H1 (cell line): ENCODE results near the gene FRS2. TPM values are rescaled to one million over a fixed set of nuclear protein-coding genes. Genes with fewer than 3 reads are reported as not detected.

Experiments
- CTCF ChIA-PET: fragments of 300-600 bp; sonication (Branson Sonifier 250); formaldehyde crosslinking; loops from one replicate; lab custom pipeline; 2021; ENCODE audit not compliant: partially characterized antibody; lab: Charles Lee
- POLR2A ChIA-PET: fragments of 300-600 bp; sonication (Branson Sonifier 250); formaldehyde crosslinking; loops from one replicate; lab custom pipeline; 2021; ENCODE audit warnings: inconsistent platforms; ENCODE audit not compliant: partially characterized antibody; lab: Charles Lee
- DNase-seq, 2 experiments: peaks; one replicate each; pipeline versions ENCODE4 v3.0.0 to v3.0.0-alpha.2; 2010 to 2022; ENCODE audit warnings: low spot score in 2 of 2, low read depth in 1 of 2, mixed read lengths in 1 of 2
- FAIRE-seq: peaks from 2 replicates; lab custom pipeline; 2011; peaks lifted over from hg19 to GRCh38; lab: Jason Lieb, UNC
- H2AFZ ChIP-seq: 2 replicates; pipeline ENCODE4 v1.8.1; 2012; ENCODE audit warnings: low read length, inconsistent platforms
- H2AK5ac ChIP-seq: 2 replicates; pipeline ENCODE4 v1.6.1; 2013; ENCODE audit warnings: low read depth, low read length
- H2BK120ac ChIP-seq: replicated peaks from 2 replicates; pipeline ENCODE3; 2013; ENCODE audit warnings: low read depth, low read length, inconsistent platforms
- H2BK12ac ChIP-seq: 2 replicates; pipeline ENCODE4 v1.6.1; 2013; ENCODE audit warnings: low read depth, low read length
- H2BK15ac ChIP-seq: 2 replicates; pipeline ENCODE4 v1.6.1; 2013; ENCODE audit warnings: low read length
- H2BK20ac ChIP-seq: 2 replicates; pipeline ENCODE4 v1.6.1; 2013; ENCODE audit warnings: low read length
- H2BK5ac ChIP-seq: 2 replicates; pipeline ENCODE4 v1.6.1; 2013; ENCODE audit warnings: low read depth, low read length
- H3K14ac ChIP-seq: 2 replicates; pipeline ENCODE4 v1.6.1; 2013; ENCODE audit warnings: inconsistent platforms; ENCODE audit not compliant: insufficient read length
- H3K18ac ChIP-seq: 2 replicates; pipeline ENCODE4 v1.6.1; 2013; ENCODE audit warnings: low read length; ENCODE audit errors: extremely low read depth
- H3K23ac ChIP-seq: 2 replicates; pipeline ENCODE4 v1.6.1; 2013; ENCODE audit warnings: inconsistent platforms; ENCODE audit not compliant: insufficient read length
- H3K23me2 ChIP-seq: 2 replicates; pipeline ENCODE4 v1.6.1; 2013; ENCODE audit warnings: low read depth, low read length
- H3K27ac ChIP-seq: 2 replicates; pipeline ENCODE4 v1.6.1; 2011; ENCODE audit warnings: low read depth, low read length, inconsistent platforms
- H3K27me3 ChIP-seq, 4 experiments: replicated peaks in 1 of 4; 1 replicate in 1 of 4; 2 replicates in 3 of 4; pipeline versions ENCODE4 v1.6.1 to v1.8.1; 2011 to 2013; ENCODE audit warnings: low read length in 3 of 4, mild to moderate bottlenecking in 3 of 4, inconsistent platforms in 2 of 4, mixed read lengths in 2 of 4, moderate library complexity in 1 of 4; ENCODE audit not compliant: control insufficient read depth in 3 of 4, insufficient read depth in 3 of 4; ENCODE audit errors: extremely low read depth in 1 of 4
- H3K36me3 ChIP-seq, 4 experiments: 2 replicates each; pipeline versions ENCODE4 v1.6.1 to v1.8.1; 2011 to 2013; ENCODE audit warnings: mild to moderate bottlenecking in 4 of 4, low read length in 3 of 4, moderate library complexity in 2 of 4, control low read depth in 1 of 4, inconsistent platforms in 1 of 4; ENCODE audit not compliant: insufficient read depth in 4 of 4, control insufficient read depth in 2 of 4
- H3K4ac ChIP-seq: replicated peaks from 2 replicates; pipeline ENCODE3; 2013; ENCODE audit warnings: low read length, low read depth, mixed read lengths, inconsistent platforms; ENCODE audit not compliant: insufficient read length
- H3K4me1 ChIP-seq, 4 experiments: replicated peaks in 1 of 4; 1 replicate in 1 of 4; 2 replicates in 3 of 4; pipeline versions ENCODE4 v1.6.1 to v1.8.1; 2011 to 2013; ENCODE audit warnings: low read length in 3 of 4, inconsistent platforms in 2 of 4, mixed read lengths in 1 of 4; ENCODE audit not compliant: insufficient read depth in 4 of 4, control insufficient read depth in 3 of 4
- H3K4me2 ChIP-seq, 2 experiments: 2 replicates each; pipeline versions ENCODE4 v1.6.1 to v1.8.1; 2011 to 2013; ENCODE audit warnings: low read depth in 2 of 2, low read length in 2 of 2, control low read depth in 1 of 2, inconsistent platforms in 1 of 2, mild to moderate bottlenecking in 1 of 2; ENCODE audit not compliant: insufficient read depth in 1 of 2
- H3K4me3 ChIP-seq, 4 experiments: fragments of 200-600, 300-600 bp in 1 of 4; sonication (generic), shearing (Covaris generic), sonication (Bioruptor Twin) in 1 of 4; 2 replicates each; pipeline versions ENCODE4 v1.5.1 to v1.8.1; 2011 to 2016; ENCODE audit warnings: low read length in 4 of 4, low read depth in 3 of 4, control low read depth in 2 of 4, inconsistent platforms in 2 of 4, mild to moderate bottlenecking in 2 of 4, mixed read lengths in 1 of 4, moderate library complexity in 1 of 4; ENCODE audit not compliant: insufficient read depth in 2 of 4; ENCODE audit errors: extremely low read depth in 1 of 4
- H3K56ac ChIP-seq: replicated peaks from 2 replicates; pipeline ENCODE3; 2013; ENCODE audit warnings: low read depth, mild to moderate bottlenecking, mixed read lengths, low read length, inconsistent platforms; ENCODE audit not compliant: insufficient read length
- H3K79me1 ChIP-seq: 2 replicates; pipeline ENCODE4 v1.6.1; 2013; ENCODE audit warnings: low read depth, low read length, control low read depth
- H3K79me2 ChIP-seq, 2 experiments: 2 replicates each; pipeline versions ENCODE4 v1.6.1 to v1.8.1; 2012 to 2013; ENCODE audit warnings: low read length in 2 of 2, mild to moderate bottlenecking in 2 of 2, inconsistent platforms in 1 of 2; ENCODE audit not compliant: insufficient read depth in 2 of 2, control insufficient read depth in 1 of 2
- H3K9ac ChIP-seq, 4 experiments: replicated peaks in 1 of 4; 1 replicate in 1 of 4; 2 replicates in 3 of 4; pipeline versions ENCODE4 v1.6.1 to v1.8.1; 2011 to 2013; ENCODE audit warnings: low read depth in 3 of 4, low read length in 3 of 4, control low read depth in 2 of 4, mild to moderate bottlenecking in 2 of 4, moderate library complexity in 2 of 4, inconsistent platforms in 1 of 4; ENCODE audit errors: extremely low read depth in 1 of 4
- H3K9me3 ChIP-seq, 2 experiments: 2 replicates each; pipeline versions ENCODE4 v1.6.1 to v1.8.1; 2012 to 2013; ENCODE audit warnings: mild to moderate bottlenecking in 2 of 2, moderate library complexity in 2 of 2, control low read depth in 1 of 2, inconsistent platforms in 1 of 2, low read depth in 1 of 2, low read length in 1 of 2, mixed read lengths in 1 of 2; ENCODE audit not compliant: insufficient read depth in 2 of 2
- H4K20me1 ChIP-seq, 2 experiments: replicated peaks in 1 of 2; 2 replicates each; pipeline versions ENCODE3 to v1.8.1; 2011 to 2013; ENCODE audit warnings: inconsistent platforms in 2 of 2, low read length in 2 of 2, mild to moderate bottlenecking in 1 of 2; ENCODE audit not compliant: insufficient read depth in 2 of 2, control insufficient read depth in 1 of 2
- H4K5ac ChIP-seq: 2 replicates; pipeline ENCODE4 v1.6.1; 2013; ENCODE audit warnings: low read length, low read depth, mixed read lengths, inconsistent platforms; ENCODE audit not compliant: insufficient read length
- H4K8ac ChIP-seq: 2 replicates; pipeline ENCODE4 v1.8.0; 2013; ENCODE audit warnings: mild to moderate bottlenecking, moderate library complexity, low read length, inconsistent platforms; ENCODE audit not compliant: insufficient read depth; ENCODE audit errors: extremely low read depth
- H4K91ac ChIP-seq: replicated peaks from 2 replicates; pipeline ENCODE3; 2013; ENCODE audit warnings: low read length, mixed read lengths, inconsistent platforms; ENCODE audit not compliant: insufficient read length
- BRCA1 ChIP-seq: IDR thresholded peaks from 2 replicates; pipeline ENCODE4 v1.6.1; 2012; ENCODE audit warnings: low read depth, low read length, improper control_type of control experiment
- CEBPB ChIP-seq: IDR thresholded peaks from 2 replicates; pipeline ENCODE4 v1.6.1; 2012; ENCODE audit warnings: low read depth, low read length
- CTBP2 ChIP-seq: IDR thresholded peaks from 2 replicates; pipeline ENCODE4 v1.7.0; 2011; ENCODE audit warnings: borderline replicate concordance, mild to moderate bottlenecking, moderate library complexity, mixed read lengths, low read length; ENCODE audit not compliant: insufficient read depth, insufficient read length
- CTCF ChIP-seq, 3 experiments: IDR thresholded peaks; 1 replicate in 2 of 3; 2 replicates in 1 of 3; pipeline versions ENCODE4 v1.5.1 to v1.6.1; 2011; ENCODE audit warnings: low read length in 3 of 3, mild to moderate bottlenecking in 3 of 3, inconsistent platforms in 2 of 3, low read depth in 1 of 3, moderate library complexity in 1 of 3; ENCODE audit not compliant: insufficient read depth in 1 of 3; ENCODE audit errors: control extremely low read depth in 1 of 3
- GTF2F1 ChIP-seq: IDR thresholded peaks from 2 replicates; pipeline ENCODE4 v1.6.1; 2012; ENCODE audit warnings: low read depth, low read length, improper control_type of control experiment, borderline replicate concordance
- RAD21 ChIP-seq, 2 experiments: IDR thresholded peaks in 1 of 2; conservative IDR thresholded peaks in 1 of 2; 2 replicates each; pipeline ENCODE4 v1.6.1; 2011; ENCODE audit warnings: low read depth in 2 of 2, low read length in 2 of 2, improper control_type of control experiment in 1 of 2, inconsistent platforms in 1 of 2, mild to moderate bottlenecking in 1 of 2, moderate library complexity in 1 of 2
- RNF2 ChIP-seq: fragments of 200-900, 300-1000 bp; sonication (generic); IDR thresholded peaks from 2 replicates; pipeline ENCODE4 v1.7.1; 2016; ENCODE audit warnings: borderline replicate concordance, low read depth, mild to moderate bottlenecking, antibody characterized with exemption, low read length; ENCODE audit not compliant: poor library complexity, severe bottlenecking; ENCODE audit errors: missing control alignments
- SP4 ChIP-seq: IDR thresholded peaks from 2 replicates; pipeline ENCODE4 v1.6.1; 2012; ENCODE audit warnings: low read length, inconsistent platforms
- TAF1 ChIP-seq: IDR thresholded peaks from 2 replicates; pipeline ENCODE4 v1.6.1; 2011; ENCODE audit warnings: mild to moderate bottlenecking, low read depth, low read length
- TBP ChIP-seq: IDR thresholded peaks from 2 replicates; pipeline ENCODE4 v1.6.1; 2011; ENCODE audit warnings: low read depth, low read length, improper control_type of control experiment
- TEAD4 ChIP-seq: IDR thresholded peaks from 2 replicates; pipeline ENCODE4 v1.6.1; 2012; ENCODE audit warnings: low read depth, low read length, inconsistent platforms, mixed read lengths
- YY1 ChIP-seq: IDR thresholded peaks from 2 replicates; pipeline ENCODE4 v1.6.1; 2011; ENCODE audit warnings: low read depth, mild to moderate bottlenecking, low read length
- polyA plus RNA-seq, 7 experiments: library from polyadenylated mRNA; depleted of rRNA in 3 of 7; stranded (reverse) in 5 of 7; unstranded in 2 of 7; fragments of >200 nt in 5 of 7; fragments of 200-250 nt in 2 of 7; gene quantifications; 1 replicate in 5 of 7; 2 replicates in 1 of 7; 4 replicates in 1 of 7; pipeline versions ENCODE4 v1.2.1 to v1.2.3, GENCODE V29; 2011 to 2013; ENCODE audit warnings: missing spikeins in 2 of 7, mixed read lengths in 2 of 7
- total RNA-seq: library from RNA; stranded (reverse); fragmentation: NEBNext Ultra II Directional; extraction: Animal tissue kit (Norgen Biotek cat#: 25700); gene quantifications from 2 replicates; pipeline ENCODE4 v1.2.1, GENCODE V29; 2021

FRS2 gene
- total and polyA plus RNA-seq, 2 of the 8 experiments (the other 6 are each of a cell fraction or from before 2014, with no cell fraction given): 10.3 to 35.8 TPM

GRCh38 chr12:69583203-69583602 lies 113.0 kb downstream of the FRS2 start:
- FAIRE-seq: no peak
- Histone ChIP-seq H3K4me2 (no peak overlapping the region), H3K36me3 (peaks cover 11 to 21% (median 15%) of the 10 kb centered on the region in 4 experiments), H4K91ac (no peak overlapping the region), H3K79me1 (no peaks in the 10 kb centered on the region), H2BK120ac (no peak overlapping the region), H3K14ac (no peak overlapping the region), H4K20me1 (peaks cover 5 to 6% of the 10 kb centered on the region in 2 experiments), H2BK15ac (no peak overlapping the region), H2BK12ac (no peak overlapping the region), H3K4me3 (no peak overlapping the region), H4K5ac (no peak overlapping the region), H3K79me2 (peaks cover 4 to 18% of the 10 kb centered on the region in 2 experiments; a peak in 3 of 4 replicates), H3K23ac (no peak overlapping the region), H2BK20ac (no peak overlapping the region), H2BK5ac (no peak overlapping the region), H3K4me1 (no peaks in the 10 kb centered on the region), H3K27me3 (no peaks in the 10 kb centered on the region), H3K18ac (no peak overlapping the region), H3K23me2 (no peaks in the 10 kb centered on the region), H3K56ac (no peak overlapping the region), H3K9me3 (no peaks in the 10 kb centered on the region), H2AK5ac (no peak overlapping the region), H2AFZ (no peak overlapping the region), H3K4ac (no peak overlapping the region), H4K8ac (no peak overlapping the region), H3K9ac (no peak overlapping the region), H3K27ac (no peak overlapping the region)
- DNase-seq: peak in 1 of 2 experiments; percentile 10
- ChIA-PET CTCF (interaction anchor here (0.9 to 8.6 kb wide), 7 partner anchors 11 to 347 kb away, joined by 3 to 69 read pairs (median 4); no protein-coding TSS in a partner anchor), POLR2A (interaction anchor here (1.6 to 1.8 kb wide), 2 partner anchors 18 to 21 kb away, joined by 3 to 5 read pairs; no protein-coding TSS in a partner anchor)
- TF ChIP-seq CEBPB (no peak), TEAD4 (0 out of 2 replicates have a peak, but pooled peaks have one; percentile 8), GTF2F1 (no peak), BRCA1 (no peak), CTBP2 (no peak), YY1 (0 out of 2 replicates have a peak, but pooled peaks have one; percentile 26), TBP (no peak), CTCF (IDR thresholded peaks at IDR 0.05; ENCODE audit: control extremely low read depth in 1 of 3, insufficient read depth in 1 of 3, low read depth in 1 of 3, low read length in 3 of 3) (peak; percentile 47 to 61 (median 58)), TAF1 (no peak), RAD21 (IDR thresholded peaks at IDR 0.05 in 1 of 2, conservative IDR thresholded peaks at IDR 0.05 in 1 of 2; ENCODE audit: low read depth in 2 of 2, low read length in 2 of 2) (peak; percentile 47 to 67), SP4 (no peak), RNF2 (no peak)
